SK-N-SH (cell line): Measurements from ENCODE around the gene USP2. TPM values are rescaled to one million over a fixed set of nuclear protein-coding genes. Genes with fewer than 3 reads are reported as not detected.

Experiments
- CTCF ChIA-PET: fragments of 300-600, 350-600 bp; formaldehyde crosslinking; extraction: SDS; loops from one replicate; lab custom pipeline; 2021; lab: Yijun Ruan, JAX
- POLR2A ChIA-PET: fragments of 350-600 bp; sonication (Branson Sonifier 250); formaldehyde crosslinking; extraction: SDS; loops from one replicate; lab custom pipeline; 2020; ENCODE audit warnings: antibody characterized with exemption, inconsistent platforms; lab: Yijun Ruan, JAX
- DNase-seq: peaks from one replicate; pipeline ENCODE4 v3.0.0; 2012
- H2AFZ ChIP-seq: fragments of 200-600 bp; sonication (generic); 2 replicates; pipeline ENCODE4 v1.8.1; 2016; ENCODE audit warnings: antibody characterized with exemption, mild to moderate bottlenecking, low read depth
- H3F3A ChIP-seq: fragments of 200-600 bp; sonication (generic); replicated peaks from 2 replicates; pipeline ENCODE3; 2016; ENCODE audit warnings: antibody characterized with exemption, mild to moderate bottlenecking; ENCODE audit not compliant: insufficient read depth
- H3K27ac ChIP-seq, 2 experiments: fragments of 200-500 bp in 1 of 2; fragments of 200-600 bp in 1 of 2; sonication (Bioruptor generic) in 1 of 2; sonication (generic), shearing (Covaris generic) in 1 of 2; 2 replicates each; pipeline versions ENCODE4 v1.5.1 to v1.6.1; 2014 to 2016; ENCODE audit warnings: low read depth in 2 of 2, inconsistent platforms in 1 of 2, low read length in 1 of 2, mild to moderate bottlenecking in 1 of 2, mixed read lengths in 1 of 2
- H3K27me3 ChIP-seq: fragments of 200-600 bp; sonication (generic), shearing (Covaris generic); 2 replicates; pipeline ENCODE4 v1.6.1; 2016; ENCODE audit warnings: mixed run types; ENCODE audit not compliant: insufficient read depth
- H3K36me3 ChIP-seq, 2 experiments: fragments of 200-500 bp in 1 of 2; fragments of 200-600 bp in 1 of 2; sonication (Bioruptor generic) in 1 of 2; sonication (generic) in 1 of 2; replicated peaks in 1 of 2; 2 replicates each; pipeline versions ENCODE3 to v1.5.1; 2014 to 2016; ENCODE audit warnings: low read length in 1 of 2, mild to moderate bottlenecking in 1 of 2; ENCODE audit not compliant: insufficient read depth in 2 of 2, control insufficient read depth in 1 of 2
- H3K4me1 ChIP-seq, 2 experiments: fragments of 200-500 bp in 1 of 2; fragments of 200-600 bp in 1 of 2; sonication (Bioruptor generic) in 1 of 2; sonication (generic), shearing (Covaris generic) in 1 of 2; 2 replicates each; pipeline versions ENCODE4 v1.5.1 to v1.6.1; 2014 to 2016; ENCODE audit warnings: low read depth in 1 of 2, low read length in 1 of 2, mixed run types in 1 of 2; ENCODE audit not compliant: insufficient read depth in 2 of 2, control insufficient read depth in 1 of 2
- H3K4me2 ChIP-seq: fragments of 200-600 bp; sonication (generic), shearing (Covaris generic); 2 replicates; pipeline ENCODE4 v1.6.1; 2017; ENCODE audit warnings: mixed run types
- H3K4me3 ChIP-seq, 2 experiments: fragments of 200-500 bp in 1 of 2; fragments of 200-600 bp in 1 of 2; sonication (Bioruptor generic) in 1 of 2; sonication (generic), shearing (Covaris generic) in 1 of 2; 2 replicates each; pipeline versions ENCODE4 v1.5.1 to v1.8.1; 2014 to 2016; ENCODE audit warnings: low read depth in 2 of 2, inconsistent platforms in 1 of 2, low read length in 1 of 2, mild to moderate bottlenecking in 1 of 2, mixed read lengths in 1 of 2, moderate library complexity in 1 of 2
- H3K79me2 ChIP-seq: fragments of 200-600 bp; sonication (generic); 2 replicates; pipeline ENCODE4 v1.8.1; 2017; ENCODE audit warnings: mild to moderate bottlenecking; ENCODE audit not compliant: insufficient read depth
- H3K9ac ChIP-seq: fragments of 200-600 bp; sonication (generic); 2 replicates; pipeline ENCODE4 v1.6.1; 2017; ENCODE audit warnings: mixed run types
- H3K9me2 ChIP-seq: fragments of 200-600 bp; sonication (generic); 2 replicates; pipeline ENCODE4 v1.6.1; 2017; ENCODE audit warnings: mixed run types
- H3K9me3 ChIP-seq: fragments of 200-600 bp; sonication (generic); 2 replicates; pipeline ENCODE4 v1.6.1; 2017; ENCODE audit warnings: mixed run types, mild to moderate bottlenecking, moderate library complexity
- H4K20me1 ChIP-seq: fragments of 200-600 bp; sonication (generic); 2 replicates; pipeline ENCODE4 v1.6.1; 2017; ENCODE audit warnings: mild to moderate bottlenecking, mixed run types; ENCODE audit not compliant: insufficient read depth
- CHD2 ChIP-seq: fragments of 150-350 bp; IDR thresholded peaks from 2 replicates; pipeline ENCODE4 v1.6.1; 2018; ENCODE audit warnings: low read length; ENCODE audit not compliant: partially characterized antibody
- CTCF ChIP-seq: fragments of 200-600 bp; sonication (generic); IDR thresholded peaks from 2 replicates; pipeline ENCODE4 v1.6.1; 2017; ENCODE audit warnings: antibody characterized with exemption, mild to moderate bottlenecking, moderate library complexity
- EP300 ChIP-seq, 2 experiments: IDR thresholded peaks; 2 replicates each; pipeline versions ENCODE4 v1.4.0 to v1.6.1; 2012; ENCODE audit warnings: borderline replicate concordance in 1 of 2, low read depth in 1 of 2, low read length in 1 of 2
- EZH2phosphoT487 ChIP-seq: fragments of 200-600 bp; sonication (generic); IDR thresholded peaks from 2 replicates; pipeline ENCODE4 v1.6.1; 2017; ENCODE audit warnings: low read depth, mixed run types, mild to moderate bottlenecking, antibody characterized with exemption, moderate library complexity, borderline replicate concordance
- FOXJ3 ChIP-seq: sonication (generic); formaldehyde crosslinking; IDR thresholded peaks from 2 replicates; pipeline ENCODE4 v1.5.1; 2020; ENCODE audit warnings: mild to moderate bottlenecking, missing genetic modification reagents
- FOXM1 ChIP-seq: IDR thresholded peaks from 2 replicates; pipeline ENCODE4 v1.4.0; 2012; ENCODE audit warnings: low read depth, mild to moderate bottlenecking
- JUND ChIP-seq: IDR thresholded peaks from 2 replicates; pipeline ENCODE4 v1.4.0; 2012
- MXI1 ChIP-seq: IDR thresholded peaks from 2 replicates; pipeline ENCODE4 v1.6.1; 2012; ENCODE audit warnings: mild to moderate bottlenecking, low read depth, low read length, improper control_type of control experiment
- NRF1 ChIP-seq: IDR thresholded peaks from 2 replicates; pipeline ENCODE4 v1.6.1; 2012; ENCODE audit warnings: low read depth, mild to moderate bottlenecking, low read length
- PBX3 ChIP-seq: IDR thresholded peaks from 2 replicates; pipeline ENCODE4; 2012
- RCOR1 ChIP-seq: fragments of 150-350 bp; IDR thresholded peaks from 2 replicates; pipeline ENCODE4 v1.6.1; 2017; ENCODE audit warnings: antibody characterized with exemption, low read length
- REST ChIP-seq: IDR thresholded peaks from 2 replicates; pipeline ENCODE4 v1.6.1; 2012; ENCODE audit warnings: mild to moderate bottlenecking, low read depth, low read length, moderate library complexity
- TCF12 ChIP-seq: IDR thresholded peaks from 2 replicates; pipeline ENCODE4 v1.4.0; 2012
- YY1 ChIP-seq: IDR thresholded peaks from 2 replicates; pipeline ENCODE4 v1.4.0; 2012; ENCODE audit warnings: low read depth, mild to moderate bottlenecking
- ZBTB33 ChIP-seq: IDR thresholded peaks from 2 replicates; pipeline ENCODE4 v1.4.0; 2012; ENCODE audit warnings: low read depth, borderline replicate concordance
- WGBS: methylation state at CpG from one replicate; pipeline ENCODE4 v1.1.6; 2017; ENCODE audit warnings: low lambda C conversion rate; 5-methylcytosine and 5-hydroxymethylcytosine counted together
- polyA plus RNA-seq, 3 experiments: library from polyadenylated mRNA; depleted of rRNA; stranded (reverse); fragments of >200 nt; gene quantifications; 2 replicates each; pipeline ENCODE4 v1.2.3, GENCODE V29; 2012

The USP2 gene
- polyA plus RNA-seq, 1 of the 3 experiments (the other 2 are of a cell fraction): 0.97 TPM

GRCh38 chr11:119391275-119391674, 9.8 kb upstream of the USP2 start:
- no peaks in the 10 kb centered on the region for H3F3A ChIP-seq
- CTCF ChIA-PET: interaction anchor here (0.6 to 3.7 kb wide), 5 partner anchors 10 to 67 kb away, joined by 3 to 16 read pairs (median 6); partner anchors contain the start of genes THY1 and USP2
- H3K4me1 ChIP-seq: no peaks in the 10 kb centered on the region
- no peak overlapping the region for H3K4me2 ChIP-seq
- no peak overlapping the region for H3K27ac ChIP-seq
- H3K4me3 ChIP-seq: no peak overlapping the region
- H3K9ac ChIP-seq: no peak overlapping the region
- no peak for TF ChIP-seq MXI1
- no peak for TF ChIP-seq FOXJ3 (CRISPR knock-in tag)
- no peak for TF ChIP-seq PBX3
- TF ChIP-seq NRF1: no peak
- TF ChIP-seq EZH2phosphoT487: no peak
- no peak for TF ChIP-seq REST
- no peak for TF ChIP-seq ZBTB33
- TF ChIP-seq JUND: no peak
- no peak for TF ChIP-seq CTCF
- TF ChIP-seq CHD2: no peak
- TF ChIP-seq RCOR1: no peak
- TF ChIP-seq FOXM1: no peak
- no peak for TF ChIP-seq YY1
- no peak for TF ChIP-seq TCF12
- TF ChIP-seq EP300 (IDR thresholded peaks at IDR 0.05; ENCODE audit: borderline replicate concordance in 1 of 2, low read depth in 1 of 2, low read length in 1 of 2): no peak
- H3K27me3 ChIP-seq: no peaks in the 10 kb centered on the region
- H3K36me3 ChIP-seq: no peaks in the 10 kb centered on the region
- POLR2A ChIA-PET: no interaction called here
- no peak for DNase-seq
- no peaks in the 10 kb centered on the region for H4K20me1 ChIP-seq
- no peak overlapping the region for H2AFZ ChIP-seq
- no peaks in the 10 kb centered on the region for H3K79me2 ChIP-seq
- H3K9me2 ChIP-seq: no peaks in the 10 kb centered on the region
- no peaks in the 10 kb centered on the region for H3K9me3 ChIP-seq
- WGBS: 85% methylated on average over 7 of the region's 7 CpGs
